Suprapubic skin (tissue), 4 donors: ENCODE results near the gene TANGO6.

ENCODE experiments used
- EP300 ChIP-seq: sonication (generic); formaldehyde crosslinking; IDR thresholded peaks from one replicate; pipeline ENCODE4 v1.6.1; 2017; ENCODE audit warnings: antibody characterized with exemption
- POLR2A ChIP-seq, 2 donors: fragments of 450-650 bp; IDR thresholded peaks; one replicate each; pipeline ENCODE4 v1.6.1; 2017; ENCODE audit warnings: antibody characterized with exemption in 2 of 2, mild to moderate bottlenecking in 2 of 2, moderate library complexity in 2 of 2
- POLR2AphosphoS5 ChIP-seq, 3 donors: sonication (generic); formaldehyde crosslinking; IDR thresholded peaks; one replicate each; pipeline ENCODE4 v1.6.1; 2017; ENCODE audit warnings: antibody characterized with exemption in 3 of 3
- TF ChIP-seq, protein P1 (sequence below), 2 donors: fragments of 200-600 bp in 1 of 2; fragments of 450-650 bp in 1 of 2; sonication (generic) in 1 of 2; IDR thresholded peaks; one replicate each; pipeline ENCODE4 v1.5.1; 2016 to 2019; ENCODE audit warnings: antibody characterized with exemption in 2 of 2, mild to moderate bottlenecking in 1 of 2, moderate library complexity in 1 of 2

DNA sequence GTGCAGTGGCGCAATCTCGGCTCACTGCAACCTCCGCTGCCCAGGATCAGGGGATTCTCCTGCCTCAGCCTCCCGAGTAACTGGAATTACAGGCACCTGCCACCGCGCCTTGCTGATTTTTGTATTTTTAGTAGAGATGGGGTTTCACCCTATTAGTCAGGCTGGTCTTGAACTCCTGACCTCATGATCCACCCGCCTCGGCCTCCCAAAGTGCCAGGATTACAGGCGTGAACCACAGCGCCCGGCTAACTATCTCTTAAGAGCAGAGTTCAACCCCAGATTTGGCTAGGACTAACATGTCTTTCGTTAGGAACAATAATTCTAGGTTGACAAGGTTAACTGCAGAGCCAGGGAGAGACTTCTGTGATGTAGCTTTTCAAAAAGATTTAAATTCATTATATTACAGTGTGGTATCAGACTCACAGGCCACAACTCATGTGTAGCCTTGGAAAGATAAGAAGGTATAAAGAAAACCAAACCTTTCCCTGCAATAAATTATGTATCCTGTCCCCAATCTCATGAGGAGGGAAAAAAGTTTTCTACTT, 284.7 kb downstream of the TANGO6 start:
- TF ChIP-seq, protein P1, sequence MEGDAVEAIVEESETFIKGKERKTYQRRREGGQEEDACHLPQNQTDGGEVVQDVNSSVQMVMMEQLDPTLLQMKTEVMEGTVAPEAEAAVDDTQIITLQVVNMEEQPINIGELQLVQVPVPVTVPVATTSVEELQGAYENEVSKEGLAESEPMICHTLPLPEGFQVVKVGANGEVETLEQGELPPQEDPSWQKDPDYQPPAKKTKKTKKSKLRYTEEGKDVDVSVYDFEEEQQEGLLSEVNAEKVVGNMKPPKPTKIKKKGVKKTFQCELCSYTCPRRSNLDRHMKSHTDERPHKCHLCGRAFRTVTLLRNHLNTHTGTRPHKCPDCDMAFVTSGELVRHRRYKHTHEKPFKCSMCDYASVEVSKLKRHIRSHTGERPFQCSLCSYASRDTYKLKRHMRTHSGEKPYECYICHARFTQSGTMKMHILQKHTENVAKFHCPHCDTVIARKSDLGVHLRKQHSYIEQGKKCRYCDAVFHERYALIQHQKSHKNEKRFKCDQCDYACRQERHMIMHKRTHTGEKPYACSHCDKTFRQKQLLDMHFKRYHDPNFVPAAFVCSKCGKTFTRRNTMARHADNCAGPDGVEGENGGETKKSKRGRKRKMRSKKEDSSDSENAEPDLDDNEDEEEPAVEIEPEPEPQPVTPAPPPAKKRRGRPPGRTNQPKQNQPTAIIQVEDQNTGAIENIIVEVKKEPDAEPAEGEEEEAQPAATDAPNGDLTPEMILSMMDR (IDR thresholded peaks at IDR 0.05), result no peak
- TF ChIP-seq POLR2A (IDR thresholded peaks at IDR 0.05) (no peak), POLR2AphosphoS5 (IDR thresholded peaks at IDR 0.05) (no peak), EP300 (no peak)
